ENCODE results near the gene SLC22A14. TPM values are rescaled to one million over a fixed set of nuclear protein-coding genes. Genes with fewer than 3 reads are reported as not detected.

The SLC22A14 gene
- total RNA-seq, 1 experiment from 2014 or later = 0.13 TPM

- no peaks in the 10 kb centered on the region for H3K36me3 ChIP-seq (ENCODE audit: control insufficient read depth, insufficient read depth, low read length)
- no peak overlapping the region for H3K4me3 ChIP-seq (ENCODE audit: low read depth in 2 of 2, low read length in 2 of 2)
- no TSS peak for BruUV-seq (replicated peaks)
- H3K27ac ChIP-seq (ENCODE audit: low read length) = no peak overlapping the region
- DNase-seq (ENCODE audit: low read depth, low spot score) (no peak), ATAC-seq (no peak)
- no peaks in the 10 kb centered on the region for H3K27me3 ChIP-seq (ENCODE audit: control insufficient read depth, insufficient read depth, low read length)
- intact Hi-C loops (cut with micrococcal nuclease; ENCODE audit: unreplicated experiment) = no loop called here
- in situ Hi-C loops (cut with HindIII; ENCODE audit: low pct_unique_long_range_greater_than_20kb, low sequenced_read_pairs) = no loop called here
- CTCF ChIA-PET = no interaction called here
- no peaks in the 10 kb centered on the region for H3K4me1 ChIP-seq (ENCODE audit: control insufficient read depth, insufficient read depth, low read length)
- POLR2A ChIA-PET = no interaction called here
- no peak for TF ChIP-seq SIN3A (IDR thresholded peaks at IDR 0.05; ENCODE audit: borderline replicate concordance, insufficient read depth, low read depth, low read length)
- no peak for TF ChIP-seq TCF7L2 (IDR thresholded peaks at IDR 0.05; ENCODE audit: low read depth, low read length)
- TF ChIP-seq REST (IDR thresholded peaks at IDR 0.05; ENCODE audit: insufficient read depth in 1 of 2, low read depth in 2 of 2, low read length in 1 of 2) = no peak
- TF ChIP-seq, protein P1, sequence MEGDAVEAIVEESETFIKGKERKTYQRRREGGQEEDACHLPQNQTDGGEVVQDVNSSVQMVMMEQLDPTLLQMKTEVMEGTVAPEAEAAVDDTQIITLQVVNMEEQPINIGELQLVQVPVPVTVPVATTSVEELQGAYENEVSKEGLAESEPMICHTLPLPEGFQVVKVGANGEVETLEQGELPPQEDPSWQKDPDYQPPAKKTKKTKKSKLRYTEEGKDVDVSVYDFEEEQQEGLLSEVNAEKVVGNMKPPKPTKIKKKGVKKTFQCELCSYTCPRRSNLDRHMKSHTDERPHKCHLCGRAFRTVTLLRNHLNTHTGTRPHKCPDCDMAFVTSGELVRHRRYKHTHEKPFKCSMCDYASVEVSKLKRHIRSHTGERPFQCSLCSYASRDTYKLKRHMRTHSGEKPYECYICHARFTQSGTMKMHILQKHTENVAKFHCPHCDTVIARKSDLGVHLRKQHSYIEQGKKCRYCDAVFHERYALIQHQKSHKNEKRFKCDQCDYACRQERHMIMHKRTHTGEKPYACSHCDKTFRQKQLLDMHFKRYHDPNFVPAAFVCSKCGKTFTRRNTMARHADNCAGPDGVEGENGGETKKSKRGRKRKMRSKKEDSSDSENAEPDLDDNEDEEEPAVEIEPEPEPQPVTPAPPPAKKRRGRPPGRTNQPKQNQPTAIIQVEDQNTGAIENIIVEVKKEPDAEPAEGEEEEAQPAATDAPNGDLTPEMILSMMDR (IDR thresholded peaks at IDR 0.05) = no peak
- TF ChIP-seq POLR2AphosphoS5 (IDR thresholded peaks at IDR 0.05; ENCODE audit: low read depth, low read length) = no peak
- no peaks in the 10 kb centered on the region for H3K9me3 ChIP-seq (ENCODE audit: control insufficient read depth, insufficient read depth, low read depth, low read length)
Measured at GRCh38 chr3:38306941-38307340, 24.8 kb downstream of the SLC22A14 start.

DNA sequence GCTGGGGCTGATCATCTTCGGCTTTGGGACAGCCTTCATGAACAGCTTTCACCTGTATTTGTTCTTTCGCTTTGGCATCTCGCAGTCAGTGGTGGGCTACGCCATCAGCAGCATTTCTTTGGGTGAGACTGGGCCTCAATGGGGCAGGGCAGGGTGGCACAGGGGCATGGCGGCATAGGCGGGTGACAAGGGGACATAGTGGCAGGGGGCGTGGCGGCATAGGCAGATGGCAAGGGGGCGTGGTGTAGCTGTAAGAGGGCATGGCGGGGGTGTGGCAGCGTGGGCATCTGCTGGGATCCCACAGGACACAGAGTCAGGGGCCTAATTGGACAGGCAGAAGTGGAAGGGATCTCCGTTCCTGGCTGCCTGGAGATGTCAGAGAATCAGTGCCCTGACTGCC, 25.5 kb downstream of the SLC22A14 start:
- no peak for ATAC-seq
- no peak overlapping the region for H3K27ac ChIP-seq (ENCODE audit: low read length)
- no peak for DNase-seq (ENCODE audit: low read depth, low spot score)
- H3K4me3 ChIP-seq (ENCODE audit: low read depth in 2 of 2, low read length in 2 of 2) = no peak overlapping the region
- TF ChIP-seq POLR2AphosphoS5 (IDR thresholded peaks at IDR 0.05; ENCODE audit: low read depth, low read length) = no peak
- no TSS peak for BruUV-seq (replicated peaks)
- in situ Hi-C loops (cut with HindIII; ENCODE audit: low pct_unique_long_range_greater_than_20kb, low sequenced_read_pairs) (no loop called here), intact Hi-C loops (cut with micrococcal nuclease; ENCODE audit: unreplicated experiment) (no loop called here)
- H3K27me3 ChIP-seq (ENCODE audit: control insufficient read depth, insufficient read depth, low read length) = no peaks in the 10 kb centered on the region
- POLR2A ChIA-PET = no interaction called here
- H3K4me1 ChIP-seq (ENCODE audit: control insufficient read depth, insufficient read depth, low read length) = no peaks in the 10 kb centered on the region
- H3K36me3 ChIP-seq (ENCODE audit: control insufficient read depth, insufficient read depth, low read length) = no peaks in the 10 kb centered on the region
- CTCF ChIA-PET = no interaction called here
- H3K9me3 ChIP-seq (ENCODE audit: control insufficient read depth, insufficient read depth, low read depth, low read length) = no peaks in the 10 kb centered on the region

GRCh38 chr3:38308456-38308855, 26.4 kb downstream of the SLC22A14 start:
- BruUV-seq (replicated peaks) = no TSS peak
- ChIA-PET CTCF (interaction anchor here (0.7 kb wide), 1 partner anchor 94 kb away, joined by 3 read pairs; no protein-coding TSS in a partner anchor), POLR2A (no interaction called here)
- Histone ChIP-seq H3K4me3 (ENCODE audit: low read depth in 2 of 2, low read length in 2 of 2) (no peak overlapping the region), H3K27ac (ENCODE audit: low read length) (no peak overlapping the region), H3K9me3 (ENCODE audit: control insufficient read depth, insufficient read depth, low read depth, low read length) (no peaks in the 10 kb centered on the region), H3K36me3 (ENCODE audit: control insufficient read depth, insufficient read depth, low read length) (no peaks in the 10 kb centered on the region), H3K27me3 (ENCODE audit: control insufficient read depth, insufficient read depth, low read length) (no peaks in the 10 kb centered on the region), H3K4me1 (ENCODE audit: control insufficient read depth, insufficient read depth, low read length) (no peaks in the 10 kb centered on the region)
- DNase-seq (ENCODE audit: low read depth, low spot score) = no peak
- intact Hi-C loops (cut with micrococcal nuclease; ENCODE audit: unreplicated experiment) = no loop called here
- in situ Hi-C loops (cut with HindIII; ENCODE audit: low pct_unique_long_range_greater_than_20kb, low sequenced_read_pairs) = no loop called here
- no peak for ATAC-seq
- TF ChIP-seq, protein P1 (IDR thresholded peaks at IDR 0.05) = no peak
- TF ChIP-seq TCF7L2 (IDR thresholded peaks at IDR 0.05; ENCODE audit: low read depth, low read length) = no peak
- TF ChIP-seq POLR2AphosphoS5 (IDR thresholded peaks at IDR 0.05; ENCODE audit: low read depth, low read length) = no peak

Measured in Panc1 (cell line).